ENCODE results near the gene CHRNB2.

DNA sequence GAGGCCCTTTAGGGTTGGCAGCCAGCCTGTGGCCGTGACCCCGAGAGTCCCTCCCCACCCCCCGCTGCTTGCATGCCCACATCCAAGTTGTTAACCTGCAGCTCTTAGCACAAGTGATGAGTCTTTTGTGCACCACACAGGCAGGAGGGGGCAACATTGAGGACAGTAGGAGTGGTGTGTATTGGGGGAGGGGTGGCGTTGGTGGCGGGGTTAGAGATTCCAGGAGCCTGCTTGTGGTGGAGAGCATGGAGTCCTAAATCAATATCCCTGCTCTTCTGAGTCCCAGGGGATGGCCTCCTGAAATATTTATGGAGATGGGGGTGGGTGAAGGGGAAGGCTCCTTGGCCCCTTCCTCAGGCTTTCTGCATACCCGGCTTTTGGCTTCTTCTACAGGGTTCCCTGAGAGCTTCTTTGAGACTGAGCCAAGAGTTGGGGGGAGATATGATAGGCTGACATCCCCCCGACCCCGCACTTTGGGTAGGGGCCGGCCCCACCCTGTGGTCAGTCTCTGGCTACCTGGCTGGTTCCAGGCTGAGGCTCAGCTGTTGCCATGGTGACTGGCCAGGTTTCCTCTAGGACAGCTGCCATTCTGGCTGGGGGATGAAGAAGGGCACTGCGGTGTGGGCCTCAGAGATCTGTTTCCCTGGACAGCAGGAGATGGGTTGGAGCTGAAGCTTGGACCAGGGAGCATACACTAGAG is 5.0 kb downstream of the CHRNB2 start:
- TF ChIP-seq, protein P1, sequence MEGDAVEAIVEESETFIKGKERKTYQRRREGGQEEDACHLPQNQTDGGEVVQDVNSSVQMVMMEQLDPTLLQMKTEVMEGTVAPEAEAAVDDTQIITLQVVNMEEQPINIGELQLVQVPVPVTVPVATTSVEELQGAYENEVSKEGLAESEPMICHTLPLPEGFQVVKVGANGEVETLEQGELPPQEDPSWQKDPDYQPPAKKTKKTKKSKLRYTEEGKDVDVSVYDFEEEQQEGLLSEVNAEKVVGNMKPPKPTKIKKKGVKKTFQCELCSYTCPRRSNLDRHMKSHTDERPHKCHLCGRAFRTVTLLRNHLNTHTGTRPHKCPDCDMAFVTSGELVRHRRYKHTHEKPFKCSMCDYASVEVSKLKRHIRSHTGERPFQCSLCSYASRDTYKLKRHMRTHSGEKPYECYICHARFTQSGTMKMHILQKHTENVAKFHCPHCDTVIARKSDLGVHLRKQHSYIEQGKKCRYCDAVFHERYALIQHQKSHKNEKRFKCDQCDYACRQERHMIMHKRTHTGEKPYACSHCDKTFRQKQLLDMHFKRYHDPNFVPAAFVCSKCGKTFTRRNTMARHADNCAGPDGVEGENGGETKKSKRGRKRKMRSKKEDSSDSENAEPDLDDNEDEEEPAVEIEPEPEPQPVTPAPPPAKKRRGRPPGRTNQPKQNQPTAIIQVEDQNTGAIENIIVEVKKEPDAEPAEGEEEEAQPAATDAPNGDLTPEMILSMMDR (conservative IDR thresholded peaks at IDR 0.05) = no peak
- no peak for TF ChIP-seq EZH2 (IDR thresholded peaks at IDR 0.05; ENCODE audit: low read depth)
